ENCODE measurements around the gene MT2A.
A peak's percentile ranks its signal among the peaks of the same experiment; 100 is the strongest.

Gene MT2A

GRCh38 chr16:56600398-56600999, 7.9 kb upstream of the MT2A start:
- DNase-seq (ENCODE audit: low read depth): no peak

- no peak for DNase-seq (ENCODE audit: low read depth)
Measured at GRCh38 chr16:56601325-56601724, 7.1 kb upstream of the MT2A start.

- DNase-seq (ENCODE audit: low read depth): no peak
Measured at GRCh38 chr16:56603589-56603988, 4.8 kb upstream of the MT2A start.

- DNase-seq (ENCODE audit: low read depth): no peak
Measured at GRCh38 chr16:56604966-56605365, 3.4 kb upstream of the MT2A start.

GRCh38 chr16:56605475-56605874, 2.9 kb upstream of the MT2A start:
- DNase-seq (ENCODE audit: low read depth): no peak

GRCh38 chr16:56606071-56606475, 2.3 kb upstream of the MT2A start:
- no peak for DNase-seq (ENCODE audit: low read depth)

GRCh38 chr16:56606476-56607108, 1.8 kb upstream of the MT2A start:
- DNase-seq (ENCODE audit: low read depth): no peak

- no peak for DNase-seq (ENCODE audit: low read depth)
Measured at GRCh38 chr16:56607109-56607618, 1.2 kb upstream of the MT2A start.

GRCh38 chr16:56607675-56608042, 725 bp upstream of the MT2A start:
- DNase-seq (ENCODE audit: low read depth): no peak

- DNase-seq (ENCODE audit: low read depth): no peak
Measured at GRCh38 chr16:56608876-56609462, 585 bp downstream of the MT2A start.

- DNase-seq (ENCODE audit: low read depth): peak; percentile 68
Measured at GRCh38 chr16:56609463-56609921, 1.1 kb downstream of the MT2A start.

- peak; percentile 52 for DNase-seq (ENCODE audit: low read depth)
Measured at GRCh38 chr16:56610017-56610608, 1.7 kb downstream of the MT2A start.

- no peak for DNase-seq (ENCODE audit: low read depth)
Measured at GRCh38 chr16:56610609-56611111, 2.3 kb downstream of the MT2A start.

GRCh38 chr16:56611281-56611833, 3.0 kb downstream of the MT2A start:
- no peak for DNase-seq (ENCODE audit: low read depth)

- no peak for DNase-seq (ENCODE audit: low read depth)
Measured at GRCh38 chr16:56613706-56614105, 5.3 kb downstream of the MT2A start.

GRCh38 chr16:56614549-56614991, 6.2 kb downstream of the MT2A start:
- no peak for DNase-seq (ENCODE audit: low read depth)

GRCh38 chr16:56615353-56615752, 7.0 kb downstream of the MT2A start:
- no peak for DNase-seq (ENCODE audit: low read depth)

- no peak for DNase-seq (ENCODE audit: low read depth)
Measured at GRCh38 chr16:56616608-56617211, 8.3 kb downstream of the MT2A start.

- peak; percentile 39 for DNase-seq (ENCODE audit: low read depth)
Measured at GRCh38 chr16:56617212-56618085, 9.1 kb downstream of the MT2A start.

- no peak for DNase-seq (ENCODE audit: low read depth)
Measured at GRCh38 chr16:56618138-56618537, 9.8 kb downstream of the MT2A start.

- no peak for DNase-seq (ENCODE audit: low read depth)
Measured at GRCh38 chr16:56620339-56620897, 12.0 kb downstream of the MT2A start.

All from T follicular helper cell (primary cell).